Renal cortex interstitium (tissue), 11 donors: ENCODE data around the gene IP6K3. TPM values are rescaled to one million over a fixed set of nuclear protein-coding genes. Genes with fewer than 3 reads are reported as not detected.

Experiments used
- DNase-seq, 11 donors: peaks; one replicate each; pipeline ENCODE4 v3.0.0-alpha.2; 2013; ENCODE audit warnings: low read depth in 9 of 11, low spot score in 4 of 11; ENCODE audit errors: extremely low read depth in 1 of 11
- polyA plus RNA-seq, 3 donors: library from polyadenylated mRNA; unstranded; fragments of 120-200 nt; gene quantifications; one replicate each; pipeline ENCODE4 v1.2.1, GENCODE V29; 2013; ENCODE audit not compliant: insufficient read length in 3 of 3

Gene IP6K3
- polyA plus RNA-seq, 3 donors = 0.93 to 1.1 (median 1.1) TPM

- no peak for DNase-seq
Measured at GRCh38 chr6:33685411-33686224, 61.1 kb downstream of the IP6K3 start.

- DNase-seq = no peak
Measured at GRCh38 chr6:33684983-33685382, 61.7 kb downstream of the IP6K3 start.

- no peak for DNase-seq
Measured at GRCh38 chr6:33684428-33684896, 62.2 kb downstream of the IP6K3 start.

- DNase-seq = no peak
Measured at GRCh38 chr6:33683576-33684427, 62.9 kb downstream of the IP6K3 start.

- no peak for DNase-seq
Measured at GRCh38 chr6:33683051-33683571, 63.6 kb downstream of the IP6K3 start.

GRCh38 chr6:33682341-33682740 is 64.4 kb downstream of the IP6K3 start:
- no peak for DNase-seq

GRCh38 chr6:33679761-33680160 is 66.9 kb downstream of the IP6K3 start:
- DNase-seq = no peak

- DNase-seq = no peak
Measured at GRCh38 chr6:33678932-33679490, 67.7 kb downstream of the IP6K3 start.

GRCh38 chr6:33678233-33678931 is 68.3 kb downstream of the IP6K3 start:
- DNase-seq = no peak

GRCh38 chr6:33677689-33678088 is 69.0 kb downstream of the IP6K3 start:
- DNase-seq = no peak

- DNase-seq = no peak
Measured at GRCh38 chr6:33677143-33677660, 69.5 kb downstream of the IP6K3 start.

GRCh38 chr6:33676416-33677142 is 70.1 kb downstream of the IP6K3 start:
- DNase-seq = no peak

GRCh38 chr6:33675968-33676367 is 70.7 kb downstream of the IP6K3 start:
- DNase-seq = no peak

- DNase-seq = no peak
Measured at GRCh38 chr6:33673851-33674250, 72.9 kb downstream of the IP6K3 start.

GRCh38 chr6:33672808-33673207 is 73.9 kb downstream of the IP6K3 start:
- no peak for DNase-seq

- DNase-seq = no peak
Measured at GRCh38 chr6:33671744-33672072, 75.0 kb downstream of the IP6K3 start.
